ENCODE data around the gene DSCAM.

- TF ChIP-seq EZH2 (IDR thresholded peaks at IDR 0.05; ENCODE audit: low read length, missing control alignments) (no peak), CTCF (conservative IDR thresholded peaks at IDR 0.05 in 1 of 2, IDR thresholded peaks at IDR 0.05 in 1 of 2; ENCODE audit: low read depth in 1 of 2, low read length in 2 of 2) (no peak)
Measured at GRCh38 chr21:40568807-40569206, 278.2 kb downstream of the DSCAM start.
